AML-193 (cell line): ENCODE results near the gene ZNF77.
"Not testable (repeated sequence)": the region's sequence is repeated elsewhere in the genome, so short reads cannot be mapped to it uniquely, and the experiment has no call there.

ENCODE experiments used
- DNase-seq, 2 experiments: peaks; one replicate each; lab custom pipeline; 2025; lab: John Stamatoyannopoulos, UW

ZNF77 gene

DNA sequence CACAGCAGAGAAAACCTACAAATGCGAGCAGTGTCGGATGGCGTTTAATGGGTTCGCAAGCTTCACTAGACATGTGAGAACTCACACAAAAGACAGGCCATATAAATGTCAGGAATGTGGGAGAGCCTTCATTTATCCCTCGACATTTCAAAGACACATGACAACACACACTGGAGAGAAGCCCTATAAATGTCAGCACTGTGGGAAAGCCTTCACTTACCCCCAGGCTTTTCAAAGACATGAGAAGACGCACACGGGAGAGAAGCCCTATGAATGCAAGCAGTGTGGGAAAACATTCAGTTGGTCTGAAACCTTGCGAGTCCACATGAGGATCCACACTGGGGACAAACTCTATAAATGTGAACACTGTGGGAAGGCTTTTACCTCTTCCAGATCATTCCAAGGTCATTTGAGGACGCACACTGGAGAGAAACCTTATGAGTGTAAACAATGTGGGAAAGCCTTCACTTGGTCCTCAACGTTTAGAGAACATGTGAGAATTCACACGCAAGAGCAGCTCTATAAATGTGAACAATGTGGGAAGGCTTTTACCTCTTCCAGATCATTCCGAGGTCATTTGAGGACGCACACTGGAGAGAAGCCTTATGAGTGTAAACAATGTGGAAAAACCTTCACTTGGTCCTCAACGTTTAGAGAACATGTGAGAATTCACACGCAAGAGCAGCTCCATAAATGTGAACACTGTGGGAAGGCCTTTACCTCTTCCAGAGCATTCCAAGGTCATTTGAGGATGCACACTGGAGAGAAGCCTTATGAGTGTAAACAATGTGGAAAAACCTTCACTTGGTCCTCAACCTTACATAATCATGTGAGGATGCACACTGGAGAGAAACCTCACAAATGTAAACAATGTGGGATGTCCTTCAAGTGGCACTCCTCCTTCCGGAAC lies 27.2 kb downstream of the ZNF77 start:
- no peak for DNase-seq

DNA sequence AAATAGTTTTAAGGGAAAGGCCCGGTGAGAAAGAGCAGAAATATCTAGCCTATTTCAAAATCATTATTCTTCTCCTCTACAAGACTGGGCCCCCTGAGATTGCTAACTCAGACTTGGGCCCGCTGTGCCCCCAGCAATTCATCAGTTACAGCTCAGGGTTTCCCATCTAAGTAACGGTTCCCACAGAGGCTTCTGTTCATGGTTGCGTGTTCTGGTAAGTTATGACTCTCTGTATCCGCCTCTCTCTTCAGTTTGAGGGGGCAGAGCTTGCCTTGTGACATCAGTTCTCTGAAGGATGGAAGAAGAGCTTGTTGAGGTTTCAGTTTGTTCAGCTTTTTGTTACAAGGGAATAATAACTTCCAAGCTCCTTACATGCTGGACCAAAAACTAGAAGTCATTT lies 32.5 kb downstream of the ZNF77 start:
- DNase-seq, result no peak

DNA sequence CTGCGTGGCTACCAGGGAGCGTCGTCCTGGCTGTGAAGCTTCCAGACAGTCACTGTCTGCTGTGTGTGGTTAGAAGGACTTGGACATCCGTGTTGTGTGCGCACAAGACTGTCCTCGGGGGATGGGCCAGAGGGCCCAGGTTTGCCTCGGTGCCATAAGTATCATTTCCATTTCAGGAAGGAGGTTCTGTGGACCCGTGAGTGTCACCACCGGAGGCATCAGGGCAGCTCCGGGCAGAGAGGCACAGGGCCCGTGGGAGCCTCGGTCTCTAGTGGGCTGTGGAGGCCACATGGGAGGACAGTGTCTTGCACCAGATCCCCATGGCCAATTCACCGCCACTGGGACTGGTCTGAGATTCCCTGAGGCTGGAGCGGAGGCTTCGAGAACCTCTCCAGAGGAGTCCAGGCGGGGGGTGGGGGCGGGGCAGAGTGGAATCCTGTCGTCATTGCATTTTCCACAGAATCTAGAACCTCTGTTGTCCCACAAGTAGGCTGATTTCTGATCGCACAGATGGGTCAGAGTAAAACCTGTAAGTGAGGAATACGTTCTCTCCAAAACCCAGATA lies 38.1 kb downstream of the ZNF77 start:
- DNase-seq, result no peak

DNA sequence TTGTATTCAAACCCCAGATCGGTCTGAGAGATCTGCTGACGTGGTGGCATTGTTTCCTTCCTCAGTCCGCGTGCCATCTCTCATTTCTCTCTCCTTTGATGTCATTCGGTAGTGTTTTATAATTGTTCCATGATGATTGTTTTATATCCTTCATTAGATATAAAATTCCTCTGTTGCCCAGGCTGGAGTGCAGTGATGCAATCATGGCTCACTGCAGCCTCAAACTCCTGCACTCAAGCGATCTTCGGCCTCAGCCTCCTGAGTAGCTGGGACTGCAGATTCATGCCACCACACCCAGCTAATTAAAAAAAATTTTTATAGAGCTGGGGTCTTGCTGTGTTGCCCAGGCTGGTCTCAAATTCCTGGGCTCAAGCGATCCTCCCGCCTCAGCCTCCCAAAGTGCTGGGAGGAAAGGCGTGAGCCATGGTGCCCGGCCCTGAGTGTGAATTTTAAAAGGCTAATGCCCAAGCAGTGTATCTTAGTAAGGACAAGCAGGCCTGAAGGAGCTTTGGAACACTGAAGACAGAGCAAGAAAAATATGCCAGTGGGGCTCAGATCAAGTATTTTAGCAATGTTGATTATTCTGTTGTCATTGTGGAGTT lies 38.8 kb downstream of the ZNF77 start:
- DNase-seq, result no peak

DNA sequence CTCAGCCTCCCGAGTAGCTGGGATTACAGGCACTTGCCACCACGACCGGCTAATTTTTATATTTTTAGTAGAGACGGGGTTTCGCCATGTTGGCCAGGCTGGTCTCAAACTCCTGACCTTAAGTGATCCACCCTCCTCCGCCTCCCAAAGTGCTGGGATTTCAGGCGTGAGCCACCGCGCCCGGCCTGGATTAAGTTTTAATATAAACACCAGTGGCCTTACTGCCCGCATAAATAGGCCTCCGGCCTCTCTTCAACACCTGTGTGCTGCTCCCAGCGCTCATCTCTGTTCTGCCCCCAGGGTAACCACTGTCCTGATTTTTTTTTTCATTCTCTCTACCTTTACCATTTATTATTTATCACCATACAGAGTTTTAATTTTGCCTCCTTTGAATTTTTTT lies 41.4 kb downstream of the ZNF77 start:
- not testable (repeated sequence) for DNase-seq

DNA sequence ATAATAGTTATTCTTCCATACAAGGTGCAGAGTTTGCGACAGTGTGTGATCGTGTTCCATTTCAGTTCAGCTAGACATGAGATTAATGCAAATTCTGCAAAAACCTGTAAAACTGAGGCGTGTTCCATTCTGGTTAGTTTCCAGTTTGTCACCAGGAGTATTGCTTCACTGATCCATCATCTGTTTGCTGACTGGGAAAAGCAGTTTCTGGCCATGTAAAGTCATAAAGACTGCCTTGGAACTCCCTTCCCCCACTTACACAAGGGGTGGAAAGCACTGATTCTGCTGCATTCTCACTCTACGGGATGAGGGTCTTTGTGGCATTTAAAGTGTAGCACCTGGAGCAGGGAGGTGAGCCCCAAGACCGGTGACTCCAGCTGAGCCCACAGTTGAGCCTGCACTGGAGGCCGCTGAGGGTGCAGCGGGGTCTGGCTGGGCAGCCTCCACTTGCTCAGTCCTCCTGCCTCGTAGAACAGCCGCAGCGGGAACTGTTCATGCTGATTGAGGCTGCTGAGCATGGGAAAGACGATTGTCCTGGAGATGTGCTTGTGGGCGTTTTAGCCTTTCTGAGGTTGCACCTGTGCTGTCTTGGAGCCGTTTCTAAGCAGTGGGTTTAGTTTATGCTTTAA lies 42.1 kb downstream of the ZNF77 start:
- DNase-seq, result no peak

DNA sequence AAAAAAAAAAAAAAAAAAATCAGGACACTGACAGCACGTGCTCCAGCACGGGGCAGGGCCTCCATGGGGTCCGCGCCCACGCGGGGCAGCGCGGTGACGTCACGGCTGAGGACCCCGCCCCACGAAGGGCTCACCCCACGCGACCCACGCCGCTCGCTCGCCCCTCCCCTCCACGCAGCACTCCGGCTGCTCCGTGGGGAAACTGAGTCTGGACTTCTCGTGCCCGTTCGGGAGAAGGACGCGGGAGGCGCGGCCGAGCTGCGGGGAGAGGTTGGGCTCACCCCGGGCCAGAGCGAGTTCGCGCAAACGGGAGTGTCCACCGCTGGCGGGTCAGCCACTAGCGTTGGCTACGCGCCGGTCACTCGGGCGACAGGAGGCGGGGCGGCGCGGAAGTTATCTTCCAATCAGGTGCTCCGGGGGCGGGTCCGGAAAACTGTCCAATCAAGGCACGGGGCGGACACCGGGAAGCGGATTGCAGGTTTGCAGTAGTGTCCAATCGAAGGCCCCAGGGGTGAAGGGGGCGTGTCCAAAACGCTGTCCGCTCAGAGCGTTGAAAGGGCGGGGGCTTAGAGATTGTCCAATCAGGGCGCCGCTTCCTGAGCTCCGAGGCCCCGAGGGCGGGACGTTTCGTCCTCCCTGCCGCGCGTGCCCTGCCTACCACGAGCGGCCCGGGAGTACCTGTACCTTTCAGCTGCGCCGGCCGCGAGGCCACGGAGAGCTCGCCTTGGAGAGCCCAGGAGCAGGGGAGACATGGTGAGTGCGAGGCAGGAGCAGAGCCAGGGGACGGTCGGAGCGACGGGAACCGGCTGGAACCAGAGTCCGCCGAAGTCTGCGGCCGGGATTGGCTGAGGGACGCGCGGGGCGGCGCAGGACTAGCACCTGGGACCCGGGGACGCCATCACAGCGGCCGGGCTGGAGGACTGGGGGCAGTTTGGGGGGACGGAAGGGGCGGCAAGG lies 44.2 kb downstream of the ZNF77 start, which contains the start of gene ZNF57:
Gene ZNF57 (plus strand): TSS at position 633 of the 957 bp plus-strand sequence. CDS start 118 bp downstream, at position 751.
- DNase-seq, result peak; percentile 96 to 98

DNA sequence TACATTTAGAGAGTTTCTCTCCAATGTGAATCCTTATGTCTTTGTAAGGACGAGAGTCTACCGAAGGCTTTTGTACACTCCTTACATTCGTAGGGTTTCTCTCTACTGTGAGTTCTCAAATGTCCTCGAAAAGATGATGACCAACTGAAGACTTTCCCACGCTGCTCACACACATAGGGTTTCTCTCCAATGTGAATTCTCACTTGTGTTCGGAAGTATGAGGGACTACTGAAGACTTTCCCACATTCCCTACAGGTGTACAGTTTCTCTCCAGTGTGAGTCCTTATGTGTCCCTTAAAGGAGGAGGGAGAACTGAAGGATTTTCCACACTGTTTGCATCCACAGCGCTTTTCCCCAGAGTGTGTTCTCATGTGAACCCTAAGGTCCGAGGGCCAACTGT lies 48.1 kb downstream of the ZNF77 start:
- DNase-seq, result no peak

DNA sequence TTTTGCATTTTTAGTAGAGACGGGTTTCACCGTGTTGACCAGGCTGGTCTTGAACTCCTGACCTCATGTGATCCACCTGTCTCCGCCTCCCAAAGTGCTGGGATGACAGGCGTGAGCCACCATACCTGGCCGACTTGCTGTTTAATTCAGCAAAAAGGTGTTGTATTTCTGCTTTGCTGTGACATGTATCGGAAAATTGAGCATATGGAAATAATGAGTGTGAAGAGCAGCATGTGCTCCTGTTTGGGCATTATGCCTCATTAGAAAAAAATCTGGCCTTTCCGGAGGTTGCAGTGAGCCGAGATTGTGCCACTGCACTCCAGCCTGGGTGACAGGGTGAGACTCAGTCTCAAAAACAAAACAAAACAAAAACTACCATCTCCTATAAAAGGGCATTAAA lies 54.2 kb downstream of the ZNF77 start:
- not testable (repeated sequence) for DNase-seq

DNA sequence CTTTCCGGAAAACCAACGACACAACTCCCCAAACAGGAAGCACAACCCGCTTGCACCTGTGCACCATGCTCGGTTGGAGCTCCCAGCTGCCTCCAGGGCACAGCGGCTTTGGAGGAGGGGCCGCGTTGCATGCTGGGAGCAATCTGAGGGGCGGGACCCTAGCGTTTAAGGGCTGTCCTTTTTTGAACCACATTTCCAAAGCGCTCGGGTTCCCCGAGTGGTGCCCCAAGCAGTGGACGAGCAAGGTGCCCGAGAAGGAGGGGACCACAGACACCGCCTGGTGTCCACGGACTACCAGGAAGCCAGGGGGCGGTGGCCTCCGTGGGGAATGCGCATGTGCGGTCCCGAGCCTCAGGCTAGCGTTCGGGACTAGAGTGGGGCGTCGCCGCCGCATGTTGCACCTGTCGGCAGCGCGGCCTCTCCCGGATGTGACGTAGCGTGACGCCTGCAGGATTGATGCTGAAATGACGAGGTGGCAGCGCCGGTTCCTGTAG lies 56.0 kb downstream of the ZNF77 start:
- peak; percentile 33 for DNase-seq

DNA sequence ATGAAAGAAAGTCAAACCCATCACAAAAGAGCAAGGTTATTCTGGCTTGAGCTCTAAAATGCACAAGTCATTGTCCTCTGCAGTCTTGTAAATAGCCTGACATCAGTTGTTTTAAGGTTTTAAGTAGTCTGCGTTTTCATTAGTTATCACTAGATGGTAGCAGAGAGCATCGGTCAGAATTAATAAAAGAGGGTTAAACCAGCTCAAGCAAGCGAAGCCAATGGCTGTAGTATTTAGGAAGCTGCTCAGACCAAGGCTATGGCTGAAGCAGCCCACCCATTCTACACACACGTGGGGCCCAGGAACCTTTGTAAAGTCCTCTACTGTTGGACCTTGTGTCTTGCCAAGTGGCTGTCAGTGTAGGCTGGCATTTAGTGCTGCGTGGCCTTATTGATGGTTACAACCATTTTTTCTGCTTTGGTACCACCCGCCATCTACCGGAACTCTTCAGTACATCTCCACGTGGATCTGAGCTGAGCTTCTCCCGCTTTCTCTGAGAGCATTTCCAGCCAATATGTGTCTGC lies 57.3 kb downstream of the ZNF77 start:
- peak; percentile 85 for DNase-seq

DNA sequence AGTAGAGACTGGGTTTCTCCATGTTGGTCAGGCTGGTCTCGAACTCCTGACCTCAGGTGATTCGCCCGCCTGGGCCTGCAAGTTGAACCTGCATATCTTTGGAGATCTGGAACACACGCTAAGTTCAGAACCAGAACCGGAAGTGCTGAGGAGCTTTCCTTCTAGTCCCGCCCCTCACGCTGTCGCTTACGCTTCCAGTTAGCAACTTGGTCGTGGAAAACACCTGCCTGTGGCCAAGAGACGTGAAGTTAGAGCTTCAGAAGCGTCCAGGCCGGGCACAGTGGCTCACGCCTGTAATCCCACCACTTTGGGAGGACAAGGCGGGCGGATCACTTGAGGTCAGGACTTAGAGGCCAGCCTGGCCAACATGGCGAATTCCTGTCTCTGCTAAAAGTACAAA lies 59.0 kb downstream of the ZNF77 start:
- no peak for DNase-seq

DNA sequence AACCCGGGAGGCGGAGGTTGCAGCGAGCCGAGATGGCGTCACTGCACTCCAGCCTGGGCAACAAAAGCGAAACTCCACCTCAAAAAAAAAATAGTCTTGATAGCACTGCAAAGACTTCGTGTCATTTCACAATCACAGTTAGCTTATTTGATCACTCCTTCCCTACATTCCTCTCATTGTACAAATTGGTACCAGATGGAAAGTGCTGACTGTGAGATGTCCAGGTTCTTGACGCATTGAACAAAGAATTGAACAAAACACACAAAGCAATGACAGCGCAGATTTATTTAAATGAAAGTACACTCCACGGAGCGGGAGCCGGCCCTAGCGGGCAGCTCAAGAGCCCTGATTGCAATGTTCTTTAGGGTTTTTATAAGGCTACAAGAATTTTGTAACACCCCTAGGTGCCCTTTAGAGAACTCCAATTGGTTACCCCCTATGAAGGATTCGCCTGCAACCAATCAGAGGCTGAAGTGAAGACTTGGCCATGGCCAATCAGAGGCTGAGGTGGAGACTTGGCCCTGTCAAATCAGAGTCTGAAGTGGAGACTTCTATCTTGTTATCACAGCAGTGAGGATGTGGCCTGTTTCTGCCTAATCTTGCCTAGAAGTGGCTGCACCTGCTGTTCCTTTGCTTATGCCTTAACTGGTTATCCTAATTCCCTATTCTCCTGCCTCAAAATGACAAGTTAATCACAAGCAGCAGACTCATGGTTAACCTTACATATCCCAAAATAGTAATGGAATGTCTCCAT lies 60.9 kb downstream of the ZNF77 start:
- no peak for DNase-seq
